HG03159 (cell line): ENCODE data around the gene CLEC4F.

Experiments
- ATAC-seq: cut with Tn5 transposase; IDR thresholded peaks from one replicate; pipeline ENCODE4 v1.9.1; 2021; ENCODE audit warnings: mild to moderate bottlenecking, moderate library complexity; ENCODE audit not compliant: unreplicated experiment

The CLEC4F gene

GRCh38 chr2:70789304-70790135, 30.9 kb downstream of the CLEC4F start:
- no peak for ATAC-seq

GRCh38 chr2:70785137-70785911, 35.1 kb downstream of the CLEC4F start:
- no peak for ATAC-seq

- ATAC-seq, result no peak
Observed at GRCh38 chr2:70784320-70784719, 36.1 kb downstream of the CLEC4F start.

- no peak for ATAC-seq
Observed at GRCh38 chr2:70779911-70780545, 40.4 kb downstream of the CLEC4F start.

GRCh38 chr2:70779491-70779890, 40.9 kb downstream of the CLEC4F start:
- no peak for ATAC-seq

GRCh38 chr2:70778676-70779075, 41.7 kb downstream of the CLEC4F start:
- no peak for ATAC-seq

GRCh38 chr2:70777450-70777849, 42.9 kb downstream of the CLEC4F start:
- no peak for ATAC-seq

GRCh38 chr2:70776266-70776665, 44.1 kb downstream of the CLEC4F start:
- no peak for ATAC-seq

- ATAC-seq, result no peak
Observed at GRCh38 chr2:70775141-70775540, 45.3 kb downstream of the CLEC4F start.

GRCh38 chr2:70772486-70773155, 47.8 kb downstream of the CLEC4F start:
- no peak for ATAC-seq

GRCh38 chr2:70771446-70771845, 49.0 kb downstream of the CLEC4F start:
- ATAC-seq, result peak; percentile 57

GRCh38 chr2:70769450-70769849, 50.9 kb downstream of the CLEC4F start:
- ATAC-seq, result no peak

- ATAC-seq, result no peak
Observed at GRCh38 chr2:70768590-70769085, 51.8 kb downstream of the CLEC4F start.

GRCh38 chr2:70767699-70768589, 52.5 kb downstream of the CLEC4F start, which contains the start of gene ADD2:
ADD2 (minus strand) TSS chr2:70768200; CDS start chr2:70706408, 61,792 bp downstream.
- no peak for ATAC-seq

- ATAC-seq, result no peak
Observed at GRCh38 chr2:70767079-70767698, 53.2 kb downstream of the CLEC4F start.

- ATAC-seq, result no peak
Observed at GRCh38 chr2:70766357-70767078, 53.9 kb downstream of the CLEC4F start.

- ATAC-seq, result no peak
Observed at GRCh38 chr2:70765507-70765906, 54.9 kb downstream of the CLEC4F start.

GRCh38 chr2:70759446-70759845, 61.0 kb downstream of the CLEC4F start:
- no peak for ATAC-seq
